NCI-H1048 (cell line): ENCODE data around the gene PRUNE2.
"Not testable (repeated sequence)": the region's sequence is repeated elsewhere in the genome, so short reads cannot be mapped to it uniquely, and the experiment has no call there.

Experiments
- DNase-seq: peaks from one replicate; lab custom pipeline; 2025; lab: John Stamatoyannopoulos, UW

The PRUNE2 gene

DNA sequence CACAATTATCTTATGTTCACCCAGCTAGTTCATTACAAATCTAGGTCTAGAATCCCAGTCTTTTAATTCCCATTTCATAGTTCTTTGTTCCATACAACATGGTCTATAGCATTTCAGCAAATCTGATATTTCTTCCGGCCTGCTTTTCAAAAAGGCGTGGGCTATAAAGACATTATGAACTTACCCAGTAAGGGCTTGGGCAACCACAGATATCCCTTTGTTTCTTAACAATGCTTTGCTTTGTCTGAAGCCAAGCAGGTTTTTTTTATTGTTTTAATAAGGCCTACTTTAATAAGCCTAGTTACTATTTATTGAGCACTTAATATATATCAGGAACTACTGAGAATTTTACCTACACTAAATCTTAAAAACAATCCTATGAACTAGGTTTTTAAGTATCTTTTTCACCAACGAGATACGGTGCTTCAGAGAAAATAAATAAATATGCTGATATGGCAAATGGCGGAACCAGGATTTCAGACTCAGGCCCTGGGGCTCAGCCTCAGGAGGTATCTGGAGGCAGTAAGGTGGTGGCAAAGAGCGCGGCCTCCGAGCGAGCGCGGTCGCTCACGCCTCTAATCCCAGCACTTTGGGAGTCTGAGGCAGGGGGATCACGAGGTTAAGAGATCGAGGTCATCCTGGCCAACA, 112.0 kb downstream of the PRUNE2 start:
- DNase-seq = no peak

DNA sequence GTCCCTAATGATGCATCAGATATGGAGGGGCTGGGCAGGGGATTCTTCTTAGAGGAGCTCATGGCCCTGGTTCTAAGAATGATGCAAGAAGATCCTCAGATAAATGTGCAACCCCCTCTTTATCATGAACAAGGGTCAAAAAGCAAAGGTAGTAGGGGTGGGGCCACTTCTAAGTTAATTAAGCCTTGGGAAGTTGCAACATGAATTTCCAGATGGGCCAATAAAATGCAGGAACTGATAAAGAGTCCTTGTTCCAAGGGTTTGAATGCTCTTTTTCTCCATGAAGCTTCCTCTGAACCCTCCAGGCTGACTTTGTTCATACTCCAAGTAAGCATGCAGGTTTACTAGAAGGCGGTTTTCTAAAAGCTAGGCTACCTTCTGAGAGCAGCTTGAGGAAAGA, 116.1 kb downstream of the PRUNE2 start:
- DNase-seq = no peak

GRCh38 chr9:76787677-76788076, 118.2 kb downstream of the PRUNE2 start:
- no peak for DNase-seq

DNA sequence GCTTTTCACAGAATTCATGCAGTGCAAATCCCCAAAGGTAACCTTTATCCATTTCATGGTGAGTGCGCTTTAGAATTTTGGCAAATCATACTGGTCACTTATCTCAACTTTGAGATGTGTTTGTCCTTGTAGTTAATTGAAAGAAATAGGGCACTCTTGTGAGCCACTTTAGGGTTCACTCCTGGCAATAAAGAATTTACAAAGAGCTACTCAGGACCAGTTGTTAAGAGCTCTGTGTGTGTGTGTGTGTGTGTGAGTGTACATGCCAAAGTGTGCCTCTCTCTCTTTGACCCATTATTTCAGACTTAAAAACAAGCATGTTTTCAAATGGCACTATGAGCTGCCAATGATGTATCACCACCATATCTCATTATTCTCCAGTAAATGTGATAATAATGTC, 120.4 kb downstream of the PRUNE2 start:
- no peak for DNase-seq

DNA sequence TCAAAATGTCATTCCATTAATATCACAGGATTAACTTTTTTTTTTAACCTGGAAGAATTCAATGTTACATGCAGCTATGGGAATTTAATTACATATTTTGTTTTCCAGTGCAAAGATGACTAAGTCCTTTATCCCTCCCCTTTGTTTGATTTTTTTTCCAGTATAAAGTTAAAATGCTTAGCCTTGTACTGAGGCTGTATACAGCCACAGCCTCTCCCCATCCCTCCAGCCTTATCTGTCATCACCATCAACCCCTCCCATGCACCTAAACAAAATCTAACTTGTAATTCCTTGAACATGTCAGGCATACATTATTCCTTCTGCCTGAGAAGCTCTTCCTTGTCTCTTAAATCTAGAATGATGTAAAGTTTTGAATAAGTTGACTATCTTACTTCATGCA, 121.0 kb downstream of the PRUNE2 start:
- DNase-seq = no peak

- DNase-seq = no peak
These were observed 133.0 kb downstream of the PRUNE2 start for GRCh38 chr9:76772686-76773445.

GRCh38 chr9:76766126-76766525, 139.8 kb downstream of the PRUNE2 start:
- DNase-seq = no peak

DNA sequence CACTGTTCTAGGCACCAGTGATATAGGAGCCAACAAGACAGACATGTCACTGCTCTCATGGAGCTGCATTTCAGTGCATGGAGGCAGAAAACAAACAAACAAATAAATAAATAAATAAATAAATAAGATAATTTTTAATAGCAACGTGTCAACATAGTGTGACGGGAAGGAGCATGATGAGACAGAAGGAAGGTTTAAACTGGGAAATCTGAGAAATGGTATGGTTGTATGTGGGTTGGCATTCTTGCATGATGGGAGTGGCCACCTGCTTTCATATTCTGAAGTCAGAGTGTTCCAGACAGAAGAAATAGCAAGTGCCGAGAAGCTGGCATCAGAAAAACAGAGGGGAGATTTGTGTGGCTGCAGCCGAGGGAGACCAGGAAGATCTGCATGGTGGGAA, 141.8 kb downstream of the PRUNE2 start, which contains the start of gene PCA3:
TSS of gene PCA3 (plus strand) at position 301 of the 400 bp plus-strand sequence.
- DNase-seq = no peak

GRCh38 chr9:76761448-76761847, 144.5 kb downstream of the PRUNE2 start:
- DNase-seq = no peak

DNA sequence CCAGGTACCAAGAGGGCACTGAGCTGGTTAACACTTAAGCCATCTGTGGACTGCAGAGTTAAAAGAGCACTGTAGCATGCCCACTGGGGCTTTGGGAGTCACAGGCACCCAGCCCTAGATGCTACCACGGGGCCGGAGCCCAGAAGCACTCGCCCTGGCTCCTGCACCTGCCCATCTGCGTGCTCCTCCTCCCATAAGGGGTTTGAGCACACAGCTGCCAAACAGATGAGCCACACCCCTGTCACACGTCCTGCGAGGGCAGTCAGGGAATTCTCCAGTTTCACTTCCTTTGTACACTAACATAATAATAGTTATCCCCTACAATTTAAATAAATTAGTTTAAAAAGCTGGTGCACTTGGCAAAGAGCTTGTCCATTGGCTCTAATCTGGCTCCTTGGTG, 146.2 kb downstream of the PRUNE2 start:
- DNase-seq = no peak

DNA sequence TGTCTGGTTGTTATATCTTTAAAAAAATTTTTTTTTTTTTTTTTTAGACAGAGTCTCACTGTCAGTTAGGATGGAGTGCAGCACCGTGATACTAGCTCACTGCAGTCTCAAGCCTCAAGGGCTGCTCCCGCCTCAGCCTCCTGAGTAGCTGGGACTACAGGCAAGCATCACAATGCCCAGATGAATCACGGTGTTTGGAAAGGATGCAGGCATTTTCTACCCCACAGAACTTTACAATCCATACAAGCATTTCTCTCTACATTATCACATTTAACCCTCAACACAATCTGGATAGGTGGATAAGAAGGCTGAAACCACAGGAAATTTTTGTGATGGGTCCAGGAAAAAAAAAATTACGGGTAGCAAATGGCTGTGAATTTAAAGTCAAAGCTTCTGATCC, 147.4 kb downstream of the PRUNE2 start:
- DNase-seq = no peak

- DNase-seq = no peak
These were observed 148.8 kb downstream of the PRUNE2 start for GRCh38 chr9:76756941-76757673.

- DNase-seq = no peak
These were observed 149.7 kb downstream of the PRUNE2 start for GRCh38 chr9:76756268-76756640.

DNA sequence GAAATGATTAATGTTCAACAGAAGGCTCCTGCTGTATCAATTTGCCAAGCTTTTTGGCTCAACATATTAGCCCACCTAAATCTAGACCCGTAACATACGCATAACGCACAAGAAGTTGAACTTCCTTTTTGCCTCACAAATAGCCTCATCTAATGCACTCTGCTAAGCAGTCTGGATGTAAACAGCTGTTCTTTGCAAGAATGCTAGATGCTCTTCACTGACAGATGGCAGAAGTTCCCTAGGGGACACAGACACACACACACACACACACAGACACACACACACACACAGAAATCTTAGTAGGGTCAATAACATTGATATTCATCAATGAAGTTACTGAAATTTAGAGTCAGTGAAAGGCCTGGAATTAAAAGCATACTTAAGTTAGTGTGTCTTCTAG, 154.9 kb downstream of the PRUNE2 start:
- DNase-seq = no peak

- DNase-seq = no peak
These were observed 161.6 kb downstream of the PRUNE2 start for GRCh38 chr9:76744336-76744735.

DNA sequence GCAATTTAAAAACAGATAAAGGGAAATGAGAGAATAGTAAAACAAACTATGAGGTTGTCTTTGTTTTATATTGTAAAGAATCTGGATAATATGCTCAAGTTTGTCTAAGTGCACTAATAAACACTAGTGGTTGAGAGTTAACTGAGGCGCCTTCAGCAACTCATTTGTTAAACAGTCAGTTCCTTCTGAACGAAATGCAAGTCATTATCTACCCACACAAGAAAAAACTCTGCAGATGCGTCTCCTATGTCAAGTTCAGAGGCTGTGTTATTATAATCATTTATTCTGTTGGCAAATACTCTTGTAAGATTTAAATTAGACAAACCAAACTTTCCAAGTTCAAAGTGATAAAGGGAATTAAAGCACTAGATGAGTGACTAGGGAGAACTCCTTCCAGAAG, 162.0 kb downstream of the PRUNE2 start:
- no peak for DNase-seq

- not testable (repeated sequence) for DNase-seq
These were observed 163.0 kb downstream of the PRUNE2 start for GRCh38 chr9:76742890-76743289.

- no peak for DNase-seq
These were observed 164.4 kb downstream of the PRUNE2 start for GRCh38 chr9:76741524-76741923.

- DNase-seq = no peak
These were observed 167.5 kb downstream of the PRUNE2 start for GRCh38 chr9:76738402-76738801.

DNA sequence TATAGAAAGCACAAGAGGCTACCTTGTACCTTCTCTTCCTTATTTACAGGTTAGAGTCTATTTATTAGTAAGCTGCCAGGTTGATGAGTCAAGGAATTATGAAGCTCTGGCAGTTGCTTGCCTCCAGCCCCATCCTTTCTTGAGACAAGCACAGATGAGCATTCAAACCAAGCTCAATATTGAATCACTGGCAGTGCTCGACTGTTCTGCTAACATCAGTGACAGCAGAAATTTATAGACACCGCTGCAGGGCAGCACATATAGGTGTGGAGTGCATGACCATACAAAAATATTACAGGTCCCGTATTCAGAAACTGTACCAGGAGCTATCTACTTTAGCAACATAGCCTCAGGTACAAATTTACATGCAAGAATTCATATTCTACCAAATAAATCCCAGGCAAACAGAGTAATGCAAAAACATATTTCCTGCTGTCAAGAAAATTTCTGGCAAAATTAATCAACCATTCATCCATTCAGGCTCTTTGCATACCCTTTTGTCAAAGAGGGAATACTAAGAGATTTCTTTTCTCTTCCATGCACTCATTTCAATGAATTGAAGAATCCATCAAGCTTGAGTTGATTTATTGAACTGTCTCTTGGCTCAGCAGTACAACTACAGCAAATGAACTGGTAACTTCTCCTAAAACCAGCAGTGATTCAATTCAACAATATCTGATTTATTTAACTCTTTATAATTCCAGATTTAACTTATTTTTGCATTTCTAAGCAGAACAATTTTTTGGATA, 168.6 kb downstream of the PRUNE2 start:
- DNase-seq = peak; percentile 36

GRCh38 chr9:76734716-76735115, 171.2 kb downstream of the PRUNE2 start:
- DNase-seq = no peak

- DNase-seq = no peak
These were observed 172.8 kb downstream of the PRUNE2 start for GRCh38 chr9:76733096-76733495.
